HEK293 (cell line): ENCODE measurements around the gene ESRRA.

Source experiments
- CTCF ChIA-PET: fragments of 350-600 bp; formaldehyde crosslinking; extraction: SDS; loops from one replicate; lab custom pipeline; 2021; ENCODE audit warnings: antibody characterized with exemption; lab: Yijun Ruan, JAX
- POLR2A ChIA-PET: fragments of 300-600 bp; formaldehyde crosslinking; extraction: SDS; loops from one replicate; lab custom pipeline; 2020; ENCODE audit warnings: antibody characterized with exemption, inconsistent platforms; lab: Yijun Ruan, JAX
- H3K27ac ChIP-seq: fragments of 200-500 bp; sonication (Bioruptor generic); 2 replicates; pipeline ENCODE4 v1.5.1; 2014; ENCODE audit warnings: low read depth, low read length, control low read depth, inconsistent platforms; ENCODE audit errors: extremely low read depth
- H3K36me3 ChIP-seq, 2 experiments: fragments of 200-500 bp in 1 of 2; sonication (Bioruptor generic) in 1 of 2; 1 replicate in 1 of 2; 2 replicates in 1 of 2; pipeline ENCODE4 v1.5.1; 2014 to 2017; ENCODE audit warnings: inconsistent platforms in 2 of 2, low read length in 2 of 2; ENCODE audit not compliant: control insufficient read depth in 2 of 2, insufficient read depth in 1 of 2
- H3K4me1 ChIP-seq: fragments of 200-500 bp; sonication (Bioruptor generic); 2 replicates; pipeline ENCODE4 v1.5.1; 2014; ENCODE audit warnings: mild to moderate bottlenecking, low read length, inconsistent platforms; ENCODE audit not compliant: control insufficient read depth, insufficient read depth
- H3K4me3 ChIP-seq: 2 replicates; pipeline ENCODE4 v1.5.1; 2011; ENCODE audit warnings: low read depth, mild to moderate bottlenecking, control low read depth, low read length, moderate library complexity
- H3K9me3 ChIP-seq: fragments of 200-500 bp; sonication (Bioruptor generic); 2 replicates; pipeline ENCODE4 v1.5.1; 2014; ENCODE audit warnings: low read depth, low read length, inconsistent platforms; ENCODE audit not compliant: control insufficient read depth, insufficient read depth
- BCL11A ChIP-seq: fragments of 450-650 bp; formaldehyde crosslinking; IDR thresholded peaks from 2 replicates; pipeline ENCODE4 v1.5.1; 2016; ENCODE audit warnings: low read depth, missing biosample characterization, missing genetic modification characterization
- EGR2 ChIP-seq: fragments of 450-650 bp; formaldehyde crosslinking; IDR thresholded peaks from 2 replicates; pipeline ENCODE4 v1.5.1; 2016; ENCODE audit warnings: low read depth, missing biosample characterization, missing genetic modification characterization
- KLF1 ChIP-seq: fragments of 450-650 bp; formaldehyde crosslinking; IDR thresholded peaks from 2 replicates; pipeline ENCODE4 v1.5.1; 2016; ENCODE audit warnings: missing biosample characterization, missing genetic modification characterization
- KLF9 ChIP-seq: fragments of 450-650 bp; formaldehyde crosslinking; IDR thresholded peaks from 2 replicates; pipeline ENCODE4 v1.5.1; 2016; ENCODE audit warnings: missing biosample characterization, missing genetic modification characterization, low read depth
- MEIS1 ChIP-seq: sonication (generic); formaldehyde crosslinking; IDR thresholded peaks from 2 replicates; pipeline ENCODE4 v1.8.1; 2022; ENCODE audit warnings: missing genetic modification reagents, mild to moderate bottlenecking, borderline replicate concordance
- SP2 ChIP-seq: fragments of 450-650 bp; formaldehyde crosslinking; IDR thresholded peaks from 2 replicates; pipeline ENCODE4 v1.5.1; 2016; ENCODE audit warnings: missing biosample characterization, missing genetic modification characterization
- TCF7L2 ChIP-seq: IDR thresholded peaks from 2 replicates; pipeline ENCODE4 v1.6.1; 2011; ENCODE audit warnings: low read depth, mild to moderate bottlenecking, inconsistent platforms, low read length, moderate library complexity, borderline replicate concordance
- YY1 ChIP-seq: fragments of 450-650 bp; formaldehyde crosslinking; IDR thresholded peaks from 2 replicates; pipeline ENCODE4 v1.5.1; 2018; ENCODE audit warnings: missing biosample characterization, missing genetic modification characterization
- ZFHX2 ChIP-seq: fragments of 450-650 bp; formaldehyde crosslinking; conservative IDR thresholded peaks from 2 replicates; pipeline ENCODE4 v1.5.1; 2016; ENCODE audit warnings: missing biosample characterization, missing genetic modification characterization
- ZNF114 ChIP-seq: fragments of 450-650 bp; formaldehyde crosslinking; IDR thresholded peaks from 2 replicates; pipeline ENCODE4 v1.5.0; 2017; ENCODE audit warnings: missing biosample characterization, missing genetic modification characterization
- ZNF311 ChIP-seq: fragments of 450-650 bp; formaldehyde crosslinking; IDR thresholded peaks from 2 replicates; pipeline ENCODE4 v1.5.1; 2017; ENCODE audit warnings: missing biosample characterization, missing genetic modification characterization, borderline replicate concordance
- ZNF366 ChIP-seq: fragments of 450-650 bp; formaldehyde crosslinking; conservative IDR thresholded peaks from 2 replicates; pipeline ENCODE4 v1.5.1; 2016; ENCODE audit warnings: missing biosample characterization, missing genetic modification characterization
- ZNF473 ChIP-seq: fragments of 450-650 bp; formaldehyde crosslinking; IDR thresholded peaks from 2 replicates; pipeline ENCODE4 v1.5.1; 2017; ENCODE audit warnings: missing biosample characterization, missing genetic modification characterization
- ZNF48 ChIP-seq: fragments of 450-650 bp; formaldehyde crosslinking; IDR thresholded peaks from 2 replicates; pipeline ENCODE4 v1.5.1; 2016; ENCODE audit warnings: missing biosample characterization, missing genetic modification characterization
- ZNF610 ChIP-seq: fragments of 450-650 bp; formaldehyde crosslinking; IDR thresholded peaks from 2 replicates; pipeline ENCODE4 v1.5.1; 2016; ENCODE audit warnings: missing biosample characterization, missing genetic modification characterization, borderline replicate concordance
- ZNF660 ChIP-seq: fragments of 450-650 bp; IDR thresholded peaks from 2 replicates; pipeline ENCODE4 v1.5.1; 2018; ENCODE audit warnings: missing biosample characterization, mild to moderate bottlenecking, missing genetic modification characterization
- TF ChIP-seq, protein P1 (sequence below): IDR thresholded peaks from 2 replicates; pipeline ENCODE4 v1.6.1; 2011; ENCODE audit warnings: mild to moderate bottlenecking, low read depth, low read length, borderline replicate concordance
- TF ChIP-seq, protein P2 (sequence below): fragments of 450-650 bp; formaldehyde crosslinking; IDR thresholded peaks from 2 replicates; pipeline ENCODE4 v1.5.1; 2016; ENCODE audit warnings: missing biosample characterization, missing genetic modification characterization
- TF ChIP-seq, protein P3 (sequence below): fragments of 450-650 bp; formaldehyde crosslinking; IDR thresholded peaks from 2 replicates; pipeline ENCODE4 v1.5.1; 2017; ENCODE audit warnings: missing biosample characterization, missing genetic modification characterization
- TF ChIP-seq, protein P4 (sequence below): fragments of 450-650 bp; formaldehyde crosslinking; IDR thresholded peaks from 2 replicates; pipeline ENCODE4 v1.5.1; 2016; ENCODE audit warnings: missing biosample characterization, missing genetic modification characterization

Gene ESRRA

DNA sequence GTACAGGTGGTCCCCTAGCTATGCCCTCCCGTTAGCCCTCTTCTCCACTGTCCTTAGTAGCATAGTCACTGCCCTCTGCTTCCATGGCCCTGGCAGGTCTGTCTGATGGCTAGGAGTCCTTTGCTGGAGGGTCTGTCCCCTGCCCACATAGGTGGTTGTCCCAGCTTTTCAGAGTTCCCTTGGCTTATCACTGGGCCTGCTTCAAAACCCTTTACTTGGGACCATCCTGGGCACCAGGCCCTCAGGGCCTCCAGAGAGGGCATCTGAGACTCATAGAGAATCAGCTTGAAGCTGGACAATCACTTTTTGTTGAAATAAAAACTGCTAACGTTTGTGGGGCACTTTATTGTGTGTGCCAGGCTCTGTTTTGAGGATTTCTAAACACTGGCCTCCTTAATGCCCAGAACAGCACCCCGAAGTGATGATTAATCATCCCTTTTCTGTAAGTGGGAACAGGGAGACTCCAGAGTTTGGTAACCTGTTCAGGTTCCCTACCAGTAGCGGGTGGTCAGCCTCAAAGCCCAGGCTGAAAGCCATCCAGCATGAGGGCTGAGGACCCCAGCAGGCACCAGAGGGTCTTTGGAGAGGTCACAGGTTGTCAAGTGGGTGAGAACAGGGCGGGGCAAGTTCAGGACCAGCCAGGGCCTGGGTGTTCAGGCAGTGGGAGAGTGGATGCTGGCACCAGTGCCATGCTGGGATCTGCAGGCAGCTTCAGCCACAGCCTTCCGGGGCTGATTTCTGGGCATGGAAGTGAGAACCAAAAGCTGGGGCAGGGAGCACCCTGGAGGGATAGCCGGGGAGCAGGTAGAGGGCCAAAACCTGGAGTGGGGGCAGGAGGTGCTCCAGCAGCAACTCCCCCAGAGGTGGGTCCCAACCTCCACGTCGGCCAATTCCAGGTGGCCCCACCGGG is 14.7 kb upstream of the ESRRA start:
- ChIA-PET POLR2A (interaction anchor here (0.6 kb wide), 1 partner anchor 669 kb away, joined by 4 read pairs; no protein-coding TSS in a partner anchor), CTCF (interaction anchor here (1.1 to 1.7 kb wide), 4 partner anchors 11 to 64 kb away, joined by 3 to 11 read pairs (median 8); no protein-coding TSS in a partner anchor)
- no peak overlapping the region for H3K4me3 ChIP-seq

DNA sequence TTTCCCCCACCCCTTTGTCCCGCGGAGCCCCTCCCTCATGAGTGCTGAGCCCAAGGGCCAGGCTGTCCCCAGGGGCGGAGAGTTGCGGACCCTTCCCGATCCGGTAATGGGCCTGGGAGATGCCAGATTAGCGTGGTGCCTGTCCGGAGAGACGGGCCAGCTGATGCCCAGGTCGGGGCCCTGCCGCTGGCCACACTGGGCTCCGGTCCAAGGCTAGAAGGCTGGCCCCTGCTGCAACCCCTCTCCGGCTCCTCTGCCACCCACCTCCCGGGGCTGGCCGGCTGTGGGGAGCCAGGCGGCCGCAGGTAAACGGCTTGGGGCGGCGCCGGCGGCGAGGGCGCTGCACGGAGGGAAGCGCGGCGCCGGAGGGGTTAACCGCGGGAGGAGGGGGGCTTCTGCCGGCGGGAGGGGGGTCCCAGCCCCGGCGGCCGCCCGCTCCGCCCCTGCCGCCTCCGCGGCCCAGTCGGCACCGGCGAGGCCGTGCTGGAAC is 14.0 kb upstream of the ESRRA start, which contains the start of gene KCNK4:
Gene KCNK4, plus strand, starts transcription at position 41 of the 490 bp plus-strand sequence. CDS start 1,717 bp downstream, outside the sequence.
- Histone ChIP-seq H3K4me3 (peak within 1 kb of the TSS; percentile 25), H3K36me3 (peaks cover 0 to 24% of the 10 kb centered on the region in 2 experiments; a peak in 1 of 3 replicates), H3K9me3 (no peaks in the 10 kb centered on the region), H3K4me1 (no peaks in the 10 kb centered on the region), H3K27ac (no peak within 1 kb of the TSS; the same call in 1 of the 2 replicates)
- POLR2A ChIA-PET, result no interaction called here
- no peak for TF ChIP-seq ZNF610 (tag by site-specific recombination)
- TF ChIP-seq, all 188 proteins: peak for 0
- CTCF ChIA-PET, result no interaction called here

More for the DNA sequence above, 14.7 kb upstream of the ESRRA start:
- Histone ChIP-seq H3K36me3 (peaks cover 0 to 24% of the 10 kb centered on the region in 2 experiments; a peak in 1 of 3 replicates), H3K27ac (no peak overlapping the region), H3K9me3 (no peaks in the 10 kb centered on the region), H3K4me1 (no peaks in the 10 kb centered on the region)
- TF ChIP-seq SP2 (tag by site-specific recombination) (peak; percentile 19; the same call in 1 of the 2 replicates), TCF7L2 (no peak)

DNA sequence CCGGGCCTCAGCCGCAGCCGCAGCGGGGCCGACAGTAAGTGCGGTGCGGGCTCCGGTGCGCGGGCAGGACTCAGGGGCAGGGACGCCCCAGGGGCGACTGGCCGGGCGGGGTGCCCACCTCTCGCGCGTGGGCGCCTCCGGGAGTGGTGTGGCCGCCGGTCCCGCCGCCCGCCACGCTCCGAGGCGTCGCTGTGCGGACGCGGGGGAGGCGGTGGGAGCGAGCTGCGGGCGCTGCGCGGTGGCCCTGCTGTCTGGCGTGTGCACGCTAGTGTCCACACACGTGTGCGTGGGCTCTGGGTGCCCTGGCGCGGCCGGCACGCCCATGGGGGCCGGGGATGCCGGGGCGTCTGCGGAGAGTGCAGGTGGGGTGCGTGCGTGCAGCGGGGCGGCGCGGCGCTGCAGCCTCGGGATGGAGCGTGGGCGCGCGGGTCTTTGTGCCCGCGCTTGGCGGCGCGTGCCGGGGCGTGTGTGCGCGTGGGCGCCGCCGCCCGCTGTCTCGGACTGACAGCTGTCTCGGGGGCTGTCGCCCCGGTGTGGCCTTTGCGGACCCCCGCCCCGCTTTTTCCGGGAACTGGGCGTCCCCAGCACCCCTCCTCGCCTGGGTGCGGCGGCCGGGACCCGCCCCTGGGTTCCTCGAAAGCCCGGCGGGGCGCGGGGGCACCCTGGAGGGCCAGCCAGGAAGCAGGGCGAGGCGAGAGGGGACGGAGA is 13.4 kb upstream of the ESRRA start:
- no peak overlapping the region; the same call in 1 of the 2 replicates for H3K27ac ChIP-seq
- ChIA-PET POLR2A (no interaction called here), CTCF (interaction anchor here (1.0 to 1.4 kb wide), 2 partner anchors 9 to 63 kb away, joined by 3 to 6 read pairs; no protein-coding TSS in a partner anchor)
- peak overlapping the region; percentile 25 for H3K4me3 ChIP-seq
- H3K4me1 ChIP-seq, result no peaks in the 10 kb centered on the region
- H3K36me3 ChIP-seq, result peaks cover 0 to 23% of the 10 kb centered on the region in 2 experiments; a peak in 1 of 3 replicates
- no peaks in the 10 kb centered on the region for H3K9me3 ChIP-seq
- TF ChIP-seq, protein P1, sequence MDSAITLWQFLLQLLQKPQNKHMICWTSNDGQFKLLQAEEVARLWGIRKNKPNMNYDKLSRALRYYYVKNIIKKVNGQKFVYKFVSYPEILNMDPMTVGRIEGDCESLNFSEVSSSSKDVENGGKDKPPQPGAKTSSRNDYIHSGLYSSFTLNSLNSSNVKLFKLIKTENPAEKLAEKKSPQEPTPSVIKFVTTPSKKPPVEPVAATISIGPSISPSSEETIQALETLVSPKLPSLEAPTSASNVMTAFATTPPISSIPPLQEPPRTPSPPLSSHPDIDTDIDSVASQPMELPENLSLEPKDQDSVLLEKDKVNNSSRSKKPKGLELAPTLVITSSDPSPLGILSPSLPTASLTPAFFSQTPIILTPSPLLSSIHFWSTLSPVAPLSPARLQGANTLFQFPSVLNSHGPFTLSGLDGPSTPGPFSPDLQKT, result no peak
- TF ChIP-seq KLF1 (tag by site-specific recombination) (0 out of 2 replicates have a peak, but pooled peaks have one; percentile 14), ZNF311 (tag by site-specific recombination) (no peak), MEIS1 (CRISPR knock-in tag) (no peak), KLF9 (tag by site-specific recombination) (no peak), ZNF660 (no peak), ZNF114 (tag by site-specific recombination) (no peak), BCL11A (tag by site-specific recombination) (no peak), YY1 (no peak), ZNF366 (tag by site-specific recombination) (no peak), ZFHX2 (peak; percentile 97), ZNF473 (tag by site-specific recombination) (no peak), ZNF48 (tag by site-specific recombination) (no peak), EGR2 (tag by site-specific recombination) (peak; percentile 26; the same call in 1 of the 2 replicates)
- TF ChIP-seq, protein P2, sequence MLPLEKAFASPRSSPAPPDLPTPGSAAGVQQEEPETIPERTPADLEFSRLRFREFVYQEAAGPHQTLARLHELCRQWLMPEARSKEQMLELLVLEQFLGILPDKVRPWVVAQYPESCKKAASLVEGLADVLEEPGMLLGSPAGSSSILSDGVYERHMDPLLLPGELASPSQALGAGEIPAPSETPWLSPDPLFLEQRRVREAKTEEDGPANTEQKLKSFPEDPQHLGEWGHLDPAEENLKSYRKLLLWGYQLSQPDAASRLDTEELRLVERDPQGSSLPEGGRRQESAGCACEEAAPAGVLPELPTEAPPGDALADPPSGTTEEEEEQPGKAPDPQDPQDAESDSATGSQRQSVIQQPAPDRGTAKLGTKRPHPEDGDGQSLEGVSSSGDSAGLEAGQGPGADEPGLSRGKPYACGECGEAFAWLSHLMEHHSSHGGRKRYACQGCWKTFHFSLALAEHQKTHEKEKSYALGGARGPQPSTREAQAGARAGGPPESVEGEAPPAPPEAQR (tag by site-specific recombination), result no peak
- TF ChIP-seq, protein P3, sequence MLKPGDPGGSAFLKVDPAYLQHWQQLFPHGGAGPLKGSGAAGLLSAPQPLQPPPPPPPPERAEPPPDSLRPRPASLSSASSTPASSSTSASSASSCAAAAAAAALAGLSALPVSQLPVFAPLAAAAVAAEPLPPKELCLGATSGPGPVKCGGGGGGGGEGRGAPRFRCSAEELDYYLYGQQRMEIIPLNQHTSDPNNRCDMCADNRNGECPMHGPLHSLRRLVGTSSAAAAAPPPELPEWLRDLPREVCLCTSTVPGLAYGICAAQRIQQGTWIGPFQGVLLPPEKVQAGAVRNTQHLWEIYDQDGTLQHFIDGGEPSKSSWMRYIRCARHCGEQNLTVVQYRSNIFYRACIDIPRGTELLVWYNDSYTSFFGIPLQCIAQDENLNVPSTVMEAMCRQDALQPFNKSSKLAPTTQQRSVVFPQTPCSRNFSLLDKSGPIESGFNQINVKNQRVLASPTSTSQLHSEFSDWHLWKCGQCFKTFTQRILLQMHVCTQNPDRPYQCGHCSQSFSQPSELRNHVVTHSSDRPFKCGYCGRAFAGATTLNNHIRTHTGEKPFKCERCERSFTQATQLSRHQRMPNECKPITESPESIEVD (tag by site-specific recombination), result no peak
- TF ChIP-seq, protein P4, sequence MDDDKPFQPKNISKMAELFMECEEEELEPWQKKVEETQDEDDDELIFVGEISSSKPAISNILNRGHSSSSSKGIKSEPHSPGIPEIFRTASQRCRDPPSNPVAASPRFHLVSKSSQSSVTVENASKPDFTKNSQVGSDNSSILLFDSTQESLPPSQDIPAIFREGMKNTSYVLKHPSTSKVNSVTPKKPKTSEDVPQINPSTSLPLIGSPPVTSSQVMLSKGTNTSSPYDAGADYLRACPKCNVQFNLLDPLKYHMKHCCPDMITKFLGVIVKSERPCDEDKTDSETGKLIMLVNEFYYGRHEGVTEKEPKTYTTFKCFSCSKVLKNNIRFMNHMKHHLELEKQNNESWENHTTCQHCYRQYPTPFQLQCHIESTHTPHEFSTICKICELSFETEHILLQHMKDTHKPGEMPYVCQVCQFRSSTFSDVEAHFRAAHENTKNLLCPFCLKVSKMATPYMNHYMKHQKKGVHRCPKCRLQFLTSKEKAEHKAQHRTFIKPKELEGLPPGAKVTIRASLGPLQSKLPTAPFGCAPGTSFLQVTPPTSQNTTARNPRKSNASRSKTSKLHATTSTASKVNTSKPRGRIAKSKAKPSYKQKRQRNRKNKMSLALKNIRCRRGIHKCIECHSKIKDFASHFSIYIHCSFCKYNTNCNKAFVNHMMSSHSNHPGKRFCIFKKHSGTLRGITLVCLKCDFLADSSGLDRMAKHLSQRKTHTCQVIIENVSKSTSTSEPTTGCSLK (tag by site-specific recombination), result no peak
